Ishikawa (cell line): ENCODE data around the gene PSG2.
"Not testable (repeated sequence)": the region's sequence is repeated elsewhere in the genome, so short reads cannot be mapped to it uniquely, and the experiment has no call there.

Experiments
- CEBPB ChIP-seq: IDR thresholded peaks from 2 replicates; pipeline ENCODE4 v1.6.1; 2012
- CREB1 ChIP-seq: IDR thresholded peaks from 2 replicates; pipeline ENCODE4 v1.6.1; 2012; ENCODE audit warnings: low read depth
- EGR1 ChIP-seq: IDR thresholded peaks from 2 replicates; pipeline ENCODE4 v1.6.1; 2012
- EP300 ChIP-seq: IDR thresholded peaks from 2 replicates; pipeline ENCODE4 v1.6.1; 2012; ENCODE audit warnings: borderline replicate concordance
- FOXM1 ChIP-seq: IDR thresholded peaks from 2 replicates; pipeline ENCODE4 v1.6.1; 2012; ENCODE audit warnings: low read depth, borderline replicate concordance
- MAX ChIP-seq: IDR thresholded peaks from 2 replicates; pipeline ENCODE4 v1.6.1; 2012
- NFIC ChIP-seq: IDR thresholded peaks from 2 replicates; pipeline ENCODE4 v1.6.1; 2012
- RAD21 ChIP-seq: IDR thresholded peaks from 2 replicates; pipeline ENCODE4 v1.6.1; 2012; ENCODE audit warnings: low read depth
- REST ChIP-seq: IDR thresholded peaks from 2 replicates; pipeline ENCODE4 v1.6.1; 2012; ENCODE audit warnings: low read depth, mild to moderate bottlenecking
- TAF1 ChIP-seq: IDR thresholded peaks from 2 replicates; pipeline ENCODE4 v1.6.1; 2012; ENCODE audit warnings: low read depth, mild to moderate bottlenecking
- TCF12 ChIP-seq: IDR thresholded peaks from 2 replicates; pipeline ENCODE4 v1.6.1; 2012; ENCODE audit warnings: low read depth
- TEAD4 ChIP-seq: IDR thresholded peaks from 2 replicates; pipeline ENCODE4 v1.6.1; 2012
- USF1 ChIP-seq: IDR thresholded peaks from 2 replicates; pipeline ENCODE4 v1.6.1; 2012
- YY1 ChIP-seq: IDR thresholded peaks from 2 replicates; pipeline ENCODE4 v1.6.1; 2012; ENCODE audit warnings: low read depth
- ZBTB7A ChIP-seq: IDR thresholded peaks from 2 replicates; pipeline ENCODE4 v1.6.1; 2012; ENCODE audit warnings: low read depth

Gene PSG2

GRCh38 chr19:43104215-43104850, 21.8 kb upstream of the PSG2 start:
- peak; percentile 45 for TF ChIP-seq RAD21

GRCh38 chr19:43101950-43102349, 19.4 kb upstream of the PSG2 start:
- TF ChIP-seq CEBPB (no peak), MAX (no peak), FOXM1 (no peak), REST (no peak), EP300 (no peak), RAD21 (no peak; the same call in 1 of the 2 replicates), YY1 (no peak), TEAD4 (no peak), USF1 (no peak), TCF12 (no peak), EGR1 (no peak), CREB1 (no peak), ZBTB7A (no peak), NFIC (no peak), TAF1 (no peak)

- TF ChIP-seq RAD21 (peak; percentile 47; the same call in 1 of the 2 replicates), NFIC (peak; percentile 46; the same call in 1 of the 2 replicates)
These were observed 5.3 kb upstream of the PSG2 start for GRCh38 chr19:43087702-43088340.

- peak; percentile 27; the same call in 1 of the 2 replicates for TF ChIP-seq RAD21
- TF ChIP-seq MAX: peak; percentile 36; the same call in 1 of the 2 replicates
These were observed 1.8 kb upstream of the PSG2 start for GRCh38 chr19:43084196-43084832.

- TF ChIP-seq MAX (no peak), USF1 (no peak), TAF1 (no peak), EGR1 (no peak)
These were observed 4.2 kb downstream of the PSG2 start for GRCh38 chr19:43078311-43078710.

- TF ChIP-seq USF1 (no peak), YY1 (no peak)
These were observed 53.6 kb downstream of the PSG2 start for GRCh38 chr19:43028866-43029265.

- peak; percentile 21; the same call in 1 of the 2 replicates for TF ChIP-seq RAD21
These were observed 54.5 kb downstream of the PSG2 start for GRCh38 chr19:43027985-43028384.

GRCh38 chr19:43026369-43026768, 56.1 kb downstream of the PSG2 start, which contains the start of gene PSG11:
Gene PSG11 (minus strand): TSS chr19:43026469. CDS start chr19:43026372, 97 bp downstream.
- TF ChIP-seq FOXM1, EP300, TAF1: not testable (repeated sequence)
